Panc1 (cell line): ENCODE results near the gene CCHCR1. TPM values are rescaled to one million over a fixed set of nuclear protein-coding genes. Genes with fewer than 3 reads are reported as not detected.

Source experiments
- ATAC-seq: fragments of 200-7000 bp; cut with Tn5 transposase; 2 replicates; pipeline ENCODE4 v1.9.1; 2020; ENCODE audit warnings: mild to moderate bottlenecking, moderate library complexity
- BruUV-seq: library from RNA; stranded (reverse); fragments of 400-500 nt; replicated peaks from 2 replicates; lab custom pipeline; 2021; lab: Mats Ljungman, UMichigan
- CTCF ChIA-PET: fragments of 300-600 bp; sonication (Branson Sonifier 250); formaldehyde crosslinking; loops from one replicate; lab custom pipeline; 2022; ENCODE audit warnings: antibody characterized with exemption; lab: Charles Lee
- POLR2A ChIA-PET: fragments of 300-600 bp; sonication (Branson Sonifier 250); formaldehyde crosslinking; loops from one replicate; lab custom pipeline; 2022; ENCODE audit warnings: antibody characterized with exemption; lab: Charles Lee
- DNase-seq: peaks from one replicate; pipeline ENCODE4 v3.0.0-alpha.2; 2010; ENCODE audit warnings: low read depth, low spot score
- H3K27ac ChIP-seq: 2 replicates; pipeline ENCODE4 v1.5.1; 2011; ENCODE audit warnings: mild to moderate bottlenecking, low read length, inconsistent platforms
- H3K27me3 ChIP-seq: fragments of 200-500 bp; sonication (Bioruptor generic); 2 replicates; pipeline ENCODE4 v1.6.0; 2014; ENCODE audit warnings: low read length, inconsistent platforms; ENCODE audit not compliant: control insufficient read depth, insufficient read depth
- H3K36me3 ChIP-seq: fragments of 200-500 bp; sonication (Bioruptor generic); 2 replicates; pipeline ENCODE4 v1.5.1; 2014; ENCODE audit warnings: inconsistent platforms, mild to moderate bottlenecking, low read length, moderate library complexity; ENCODE audit not compliant: control insufficient read depth, insufficient read depth
- H3K4me1 ChIP-seq: 2 replicates; pipeline ENCODE4 v1.5.1; 2011; ENCODE audit warnings: inconsistent platforms, mild to moderate bottlenecking, low read length, moderate library complexity; ENCODE audit not compliant: control insufficient read depth, insufficient read depth
- H3K4me3 ChIP-seq, 2 experiments: 2 replicates each; pipeline ENCODE4 v1.5.1; 2011 to 2012; ENCODE audit warnings: low read depth in 2 of 2, low read length in 2 of 2, mild to moderate bottlenecking in 2 of 2, inconsistent platforms in 1 of 2, moderate library complexity in 1 of 2
- H3K9me3 ChIP-seq: fragments of 200-500 bp; sonication (Bioruptor generic); 2 replicates; pipeline ENCODE4 v1.5.1; 2014; ENCODE audit warnings: low read depth, mild to moderate bottlenecking, inconsistent platforms, low read length, moderate library complexity; ENCODE audit not compliant: control insufficient read depth, insufficient read depth
- POLR2AphosphoS5 ChIP-seq: IDR thresholded peaks from 2 replicates; pipeline ENCODE4 v1.6.1; 2012; ENCODE audit warnings: mild to moderate bottlenecking, low read depth, low read length, moderate library complexity
- SIN3A ChIP-seq: IDR thresholded peaks from 2 replicates; pipeline ENCODE4 v1.6.1; 2012; ENCODE audit warnings: low read depth, mild to moderate bottlenecking, low read length, moderate library complexity, borderline replicate concordance; ENCODE audit not compliant: insufficient read depth
- TCF7L2 ChIP-seq: IDR thresholded peaks from 2 replicates; pipeline ENCODE4 v1.6.1; 2011; ENCODE audit warnings: mild to moderate bottlenecking, low read depth, low read length, inconsistent platforms
- in situ Hi-C: cut with HindIII; loops from 2 replicates; pipeline ENCODE4 v1.10.0; 2016; ENCODE audit warnings: low sequenced_read_pairs, low pct_unique_long_range_greater_than_20kb
- intact Hi-C: fragments of 100-400 bp; cut with micrococcal nuclease; formaldehyde crosslinking; loops from one replicate; pipeline ENCODE4 v1.10.0; 2022; ENCODE audit not compliant: unreplicated experiment
- total RNA-seq: library from RNA; stranded (reverse); gene quantifications from one replicate; pipeline ENCODE4 v1.2.1, GENCODE V29; 2021; ENCODE audit not compliant: unreplicated experiment
- TF ChIP-seq, protein P1 (sequence below), 2 experiments: IDR thresholded peaks; 2 replicates each; pipeline ENCODE4 v1.6.1; 2011 to 2012; ENCODE audit warnings: low read depth in 2 of 2, control low read depth in 1 of 2, low read length in 1 of 2, mild to moderate bottlenecking in 1 of 2, moderate library complexity in 1 of 2; ENCODE audit not compliant: insufficient read depth in 1 of 2
- TF ChIP-seq, protein P2 (sequence below): fragments of 450-650 bp; IDR thresholded peaks from 2 replicates; pipeline ENCODE4 v1.5.1; 2017; ENCODE audit warnings: mild to moderate bottlenecking

Gene CCHCR1
- total RNA-seq, 1 experiment from 2014 or later = 37.1 TPM

DNA sequence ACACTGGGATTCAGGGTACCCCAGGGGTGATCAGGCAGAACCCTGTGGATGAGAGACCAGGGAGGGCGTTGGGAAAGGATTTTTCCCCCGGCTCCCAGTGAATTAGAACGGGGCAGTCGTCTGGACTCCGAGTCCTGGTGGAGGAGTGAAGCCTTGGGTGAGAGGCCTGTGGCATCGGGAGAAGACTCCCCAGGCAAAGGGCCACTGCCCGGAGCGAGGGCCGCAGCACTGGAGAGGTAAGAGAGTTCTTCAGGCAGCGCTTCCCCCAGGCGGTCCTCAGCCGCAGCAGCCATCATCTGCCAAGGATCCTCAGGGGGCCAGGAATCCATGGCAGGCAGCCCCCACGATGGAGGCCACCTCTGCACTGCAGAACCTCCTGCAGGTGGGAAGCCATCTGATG lies 45.9 kb downstream of the CCHCR1 start:
- intact Hi-C loops = no loop called here
- H3K27me3 ChIP-seq = no peaks in the 10 kb centered on the region; the same call in 1 of the 2 replicates
- DNase-seq = no peak
- no TSS peak for BruUV-seq
- ChIA-PET POLR2A (interaction anchor here (0.6 kb wide), 1 partner anchor 46 kb away, joined by 3 read pairs; the partner anchor contains the start of gene CCHCR1), CTCF (no interaction called here)
- H3K4me1 ChIP-seq = peaks cover 18% of the 10 kb centered on the region
- TF ChIP-seq, protein P1, sequence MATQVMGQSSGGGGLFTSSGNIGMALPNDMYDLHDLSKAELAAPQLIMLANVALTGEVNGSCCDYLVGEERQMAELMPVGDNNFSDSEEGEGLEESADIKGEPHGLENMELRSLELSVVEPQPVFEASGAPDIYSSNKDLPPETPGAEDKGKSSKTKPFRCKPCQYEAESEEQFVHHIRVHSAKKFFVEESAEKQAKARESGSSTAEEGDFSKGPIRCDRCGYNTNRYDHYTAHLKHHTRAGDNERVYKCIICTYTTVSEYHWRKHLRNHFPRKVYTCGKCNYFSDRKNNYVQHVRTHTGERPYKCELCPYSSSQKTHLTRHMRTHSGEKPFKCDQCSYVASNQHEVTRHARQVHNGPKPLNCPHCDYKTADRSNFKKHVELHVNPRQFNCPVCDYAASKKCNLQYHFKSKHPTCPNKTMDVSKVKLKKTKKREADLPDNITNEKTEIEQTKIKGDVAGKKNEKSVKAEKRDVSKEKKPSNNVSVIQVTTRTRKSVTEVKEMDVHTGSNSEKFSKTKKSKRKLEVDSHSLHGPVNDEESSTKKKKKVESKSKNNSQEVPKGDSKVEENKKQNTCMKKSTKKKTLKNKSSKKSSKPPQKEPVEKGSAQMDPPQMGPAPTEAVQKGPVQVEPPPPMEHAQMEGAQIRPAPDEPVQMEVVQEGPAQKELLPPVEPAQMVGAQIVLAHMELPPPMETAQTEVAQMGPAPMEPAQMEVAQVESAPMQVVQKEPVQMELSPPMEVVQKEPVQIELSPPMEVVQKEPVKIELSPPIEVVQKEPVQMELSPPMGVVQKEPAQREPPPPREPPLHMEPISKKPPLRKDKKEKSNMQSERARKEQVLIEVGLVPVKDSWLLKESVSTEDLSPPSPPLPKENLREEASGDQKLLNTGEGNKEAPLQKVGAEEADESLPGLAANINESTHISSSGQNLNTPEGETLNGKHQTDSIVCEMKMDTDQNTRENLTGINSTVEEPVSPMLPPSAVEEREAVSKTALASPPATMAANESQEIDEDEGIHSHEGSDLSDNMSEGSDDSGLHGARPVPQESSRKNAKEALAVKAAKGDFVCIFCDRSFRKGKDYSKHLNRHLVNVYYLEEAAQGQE (IDR thresholded peaks at IDR 0.05; ENCODE audit: insufficient read depth in 1 of 2, low read depth in 2 of 2, low read length in 1 of 2) = no peak
- TF ChIP-seq SIN3A (no peak), TCF7L2 (no peak), POLR2AphosphoS5 (no peak)
- TF ChIP-seq, protein P2, sequence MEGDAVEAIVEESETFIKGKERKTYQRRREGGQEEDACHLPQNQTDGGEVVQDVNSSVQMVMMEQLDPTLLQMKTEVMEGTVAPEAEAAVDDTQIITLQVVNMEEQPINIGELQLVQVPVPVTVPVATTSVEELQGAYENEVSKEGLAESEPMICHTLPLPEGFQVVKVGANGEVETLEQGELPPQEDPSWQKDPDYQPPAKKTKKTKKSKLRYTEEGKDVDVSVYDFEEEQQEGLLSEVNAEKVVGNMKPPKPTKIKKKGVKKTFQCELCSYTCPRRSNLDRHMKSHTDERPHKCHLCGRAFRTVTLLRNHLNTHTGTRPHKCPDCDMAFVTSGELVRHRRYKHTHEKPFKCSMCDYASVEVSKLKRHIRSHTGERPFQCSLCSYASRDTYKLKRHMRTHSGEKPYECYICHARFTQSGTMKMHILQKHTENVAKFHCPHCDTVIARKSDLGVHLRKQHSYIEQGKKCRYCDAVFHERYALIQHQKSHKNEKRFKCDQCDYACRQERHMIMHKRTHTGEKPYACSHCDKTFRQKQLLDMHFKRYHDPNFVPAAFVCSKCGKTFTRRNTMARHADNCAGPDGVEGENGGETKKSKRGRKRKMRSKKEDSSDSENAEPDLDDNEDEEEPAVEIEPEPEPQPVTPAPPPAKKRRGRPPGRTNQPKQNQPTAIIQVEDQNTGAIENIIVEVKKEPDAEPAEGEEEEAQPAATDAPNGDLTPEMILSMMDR = no peak
- in situ Hi-C loops = no loop called here
- no peaks in the 10 kb centered on the region for H3K9me3 ChIP-seq
- no peak for ATAC-seq
- no peak overlapping the region for H3K4me3 ChIP-seq
- H3K36me3 ChIP-seq = no peaks in the 10 kb centered on the region
- H3K27ac ChIP-seq = no peak overlapping the region

DNA sequence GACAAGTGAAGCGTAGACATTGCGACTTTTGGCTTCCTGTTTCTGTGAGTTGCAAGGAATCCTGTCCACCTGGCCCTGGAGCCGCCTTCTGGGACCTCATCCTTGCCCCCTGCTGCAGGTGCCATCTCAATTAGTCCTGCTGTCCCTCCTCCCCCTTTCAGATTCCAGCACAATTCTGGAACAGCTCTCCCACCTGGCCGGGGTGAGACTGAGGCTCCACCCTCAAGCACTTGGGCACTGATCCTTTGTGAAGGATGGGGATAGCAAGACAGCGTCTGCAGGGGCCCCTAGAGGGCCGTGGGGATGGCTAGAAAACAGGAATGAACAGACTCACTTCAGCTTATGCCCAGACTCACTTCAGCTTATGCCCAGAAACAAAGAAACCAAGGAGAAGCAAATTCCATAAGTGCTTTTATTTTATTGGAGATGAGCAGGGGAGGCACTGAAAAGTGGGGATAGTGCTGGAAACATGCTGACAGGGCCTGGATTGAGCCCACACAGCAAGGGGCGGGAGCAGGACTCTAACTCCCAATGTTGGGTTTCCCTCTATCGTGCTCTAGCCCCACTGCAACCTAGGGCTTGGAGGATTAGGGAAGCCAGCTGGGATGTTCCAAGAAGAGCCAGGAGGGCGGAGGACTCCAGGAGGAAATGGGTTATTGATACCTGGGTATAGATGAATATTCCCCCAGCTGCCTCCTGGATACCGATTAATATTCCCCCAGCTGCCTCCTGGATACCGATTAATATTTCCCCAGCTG lies 46.6 kb downstream of the CCHCR1 start:
- DNase-seq (no peak), ATAC-seq (no peak)
- BruUV-seq = no TSS peak
- peaks cover 18% of the 10 kb centered on the region for H3K4me1 ChIP-seq
- H3K9me3 ChIP-seq = no peaks in the 10 kb centered on the region
- no peak overlapping the region for H3K27ac ChIP-seq
- in situ Hi-C loops = no loop called here
- no peak overlapping the region for H3K4me3 ChIP-seq
- intact Hi-C loops = no loop called here
- no peaks in the 10 kb centered on the region for H3K36me3 ChIP-seq
- TF ChIP-seq SIN3A (no peak), TCF7L2 (no peak), POLR2AphosphoS5 (no peak)
- TF ChIP-seq, protein P2 = no peak
- TF ChIP-seq, protein P1 (IDR thresholded peaks at IDR 0.05; ENCODE audit: insufficient read depth in 1 of 2, low read depth in 2 of 2, low read length in 1 of 2) = no peak
- H3K27me3 ChIP-seq = no peaks in the 10 kb centered on the region; the same call in 1 of the 2 replicates
- POLR2A ChIA-PET = interaction anchor here (0.6 kb wide), 1 partner anchor 47 kb away, joined by 3 read pairs; the partner anchor contains the start of gene CCHCR1
- CTCF ChIA-PET = interaction anchor here (0.7 to 0.9 kb wide), 2 partner anchors 9 to 24 kb away, joined by 3 read pairs; no protein-coding TSS in a partner anchor
